ENCODE results near the gene PTGR2.
"Not testable (repeated sequence)": the region's sequence is repeated elsewhere in the genome, so short reads cannot be mapped to it uniquely, and the experiment has no call there.

The PTGR2 gene

GRCh38 chr14:73851567-73852382 lies at the start of gene PTGR2:
Gene PTGR2, plus strand, starts transcription at chr14:73851831. Its CDS starts 7,032 bp downstream, at chr14:73858863.
- peak; percentile 97 for DNase-seq

DNA sequence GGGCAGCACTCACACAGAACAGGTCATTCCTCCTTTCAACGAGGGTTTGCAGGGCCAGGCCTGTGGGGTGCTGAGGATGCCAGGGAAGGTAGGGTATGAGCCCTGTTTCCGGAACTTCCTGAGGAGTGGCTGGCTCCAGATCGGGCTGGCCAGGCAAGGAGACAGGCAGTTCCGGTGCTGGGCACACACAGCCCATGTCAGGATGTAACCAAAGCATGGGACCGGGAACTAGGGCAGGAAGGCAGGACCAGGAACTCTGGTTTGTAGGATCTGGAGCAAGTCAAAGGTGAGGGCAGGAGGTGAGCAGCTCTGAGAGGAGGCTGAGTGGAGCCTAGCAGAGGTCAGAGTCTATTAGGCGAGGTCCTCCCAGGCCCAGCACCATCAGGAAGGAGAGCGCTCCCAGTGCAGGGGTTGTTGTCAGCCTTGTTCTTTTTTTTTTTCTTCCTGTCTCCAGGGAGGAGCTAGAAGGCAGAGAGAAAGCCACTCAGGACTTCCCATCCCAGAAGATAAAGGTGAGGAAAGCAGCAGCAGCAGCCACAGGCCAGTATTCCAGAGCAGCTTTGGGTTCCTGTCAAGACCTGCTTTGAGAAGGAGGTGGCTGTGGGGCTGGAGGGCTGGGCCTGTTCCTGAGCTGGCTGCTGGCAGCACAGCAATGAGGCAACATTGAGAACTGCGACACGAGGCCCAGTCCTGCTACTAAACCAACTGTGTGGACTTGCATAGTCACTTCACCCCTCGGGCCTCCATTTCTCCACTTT lies 49.0 kb upstream of the PTGR2 start:
- DNase-seq = no peak

GRCh38 chr14:73804636-73805035 lies 47.0 kb upstream of the PTGR2 start:
- no peak for DNase-seq

DNA sequence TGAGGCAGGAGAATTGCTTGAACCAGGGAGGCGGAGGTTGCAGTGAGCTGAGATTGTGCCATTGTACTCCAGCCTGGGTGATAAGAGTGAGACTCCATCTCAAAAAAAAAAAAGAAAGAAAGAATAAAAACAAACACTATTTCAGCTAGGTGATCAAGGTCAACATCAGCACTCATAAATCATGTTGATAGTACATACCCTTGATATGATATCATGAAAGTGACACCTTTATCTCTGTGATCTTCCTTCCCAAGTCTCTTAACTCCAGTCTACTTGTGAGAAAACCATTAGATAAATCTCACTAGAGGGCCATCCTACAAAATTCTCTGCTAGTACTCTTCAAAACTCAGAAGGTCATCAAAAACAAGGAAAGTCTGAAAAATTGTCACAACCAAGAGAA lies 44.2 kb upstream of the PTGR2 start:
- DNase-seq = no peak

DNA sequence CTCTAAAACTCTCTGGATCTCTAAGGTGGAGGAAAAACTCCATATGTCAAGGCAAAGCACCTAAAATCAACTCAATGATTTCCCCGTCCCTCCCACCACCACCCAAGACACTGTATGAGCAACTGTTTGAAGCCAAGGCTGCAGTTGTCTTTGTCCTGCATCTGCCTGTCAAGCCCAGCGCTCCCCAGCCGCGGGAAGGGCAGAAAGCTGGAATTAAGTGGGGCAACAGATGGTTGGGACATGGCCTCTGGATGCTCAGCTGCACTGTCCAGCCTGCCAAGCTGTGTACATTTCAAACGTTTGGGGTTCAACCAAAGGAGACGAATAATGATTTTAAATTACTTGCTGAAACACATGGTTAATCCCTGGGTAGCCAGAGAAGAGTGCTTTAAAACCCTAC lies 42.2 kb upstream of the PTGR2 start:
- DNase-seq = no peak

DNA sequence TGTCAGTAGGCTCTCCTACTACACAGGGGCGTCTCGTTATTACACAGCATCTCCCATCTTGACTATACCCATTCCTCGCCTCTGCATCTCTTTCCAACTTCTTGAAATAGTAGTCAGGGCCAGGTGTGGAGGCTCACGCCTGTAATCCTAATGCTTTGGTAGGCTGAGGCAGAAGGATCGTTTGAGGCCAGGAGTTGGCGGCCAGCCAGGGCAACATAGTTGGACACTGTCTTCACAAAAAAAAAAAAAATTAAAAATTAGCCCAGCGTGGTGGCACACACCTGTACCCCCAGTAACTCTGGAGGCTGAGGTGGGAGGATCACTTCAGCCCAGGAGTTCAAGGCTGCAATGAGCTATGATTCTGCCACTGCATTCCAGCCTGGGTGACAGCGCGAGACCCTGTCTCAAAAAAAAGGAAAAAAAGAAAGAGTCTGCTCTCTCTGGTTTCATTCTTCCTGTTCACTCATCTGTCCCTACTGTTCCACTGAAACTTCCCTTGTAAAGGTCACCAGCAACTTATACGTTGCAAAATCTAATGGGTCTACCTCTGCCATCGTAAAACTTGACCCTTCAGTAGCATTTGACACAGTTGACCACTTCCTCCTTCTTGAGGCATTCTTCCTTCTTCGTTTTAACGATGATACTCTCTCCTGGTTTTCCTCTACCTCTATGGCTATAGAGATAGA lies 41.0 kb upstream of the PTGR2 start:
- DNase-seq = no peak

DNA sequence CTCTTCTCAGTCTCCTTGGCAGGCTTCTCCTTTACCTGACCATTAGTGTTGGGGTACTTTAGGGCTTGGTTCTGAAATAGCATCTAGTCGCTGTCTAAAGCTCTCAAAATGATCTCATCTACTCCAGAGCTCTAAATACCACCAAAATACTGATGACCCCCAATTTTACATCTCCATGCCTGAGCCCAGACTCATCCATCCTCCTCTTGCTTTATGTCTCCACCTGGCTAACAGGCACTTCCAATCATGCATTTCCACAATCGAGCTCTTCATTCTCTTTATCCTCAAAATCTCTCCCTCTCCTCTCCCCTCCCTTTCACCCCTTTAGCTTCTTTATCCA lies 40.5 kb upstream of the PTGR2 start:
- no peak for DNase-seq

- DNase-seq = no peak
Measured at GRCh38 chr14:73814153-73814552, 37.5 kb upstream of the PTGR2 start.

- DNase-seq = no peak
Measured at GRCh38 chr14:73815849-73816248, 35.8 kb upstream of the PTGR2 start.

GRCh38 chr14:73816393-73816816 lies 35.2 kb upstream of the PTGR2 start:
- DNase-seq = no peak

GRCh38 chr14:73817020-73817655 lies 34.5 kb upstream of the PTGR2 start:
- no peak for DNase-seq

GRCh38 chr14:73818821-73819220 lies 32.8 kb upstream of the PTGR2 start:
- no peak for DNase-seq

DNA sequence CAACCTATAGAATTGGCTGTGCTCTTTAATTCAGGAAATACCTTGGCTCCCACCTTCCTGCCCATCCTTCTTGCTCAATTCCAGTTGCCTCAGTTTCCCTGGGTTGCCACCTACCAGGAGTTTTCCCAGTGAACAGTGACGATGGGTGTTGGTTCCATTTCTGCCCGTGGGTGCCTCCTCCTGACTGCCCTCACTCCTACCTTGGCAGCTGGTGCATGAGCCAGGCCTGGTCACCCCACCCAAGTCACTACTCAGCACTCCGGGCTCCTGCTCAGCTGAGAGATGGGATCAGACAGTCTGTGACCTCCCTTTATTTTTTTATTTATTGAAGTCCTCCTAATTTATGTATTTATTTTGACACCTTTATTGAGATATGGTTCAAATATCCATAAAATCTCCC lies 31.0 kb upstream of the PTGR2 start:
- no peak for DNase-seq

GRCh38 chr14:73823339-73823885 lies 28.2 kb upstream of the PTGR2 start:
- no peak for DNase-seq

DNA sequence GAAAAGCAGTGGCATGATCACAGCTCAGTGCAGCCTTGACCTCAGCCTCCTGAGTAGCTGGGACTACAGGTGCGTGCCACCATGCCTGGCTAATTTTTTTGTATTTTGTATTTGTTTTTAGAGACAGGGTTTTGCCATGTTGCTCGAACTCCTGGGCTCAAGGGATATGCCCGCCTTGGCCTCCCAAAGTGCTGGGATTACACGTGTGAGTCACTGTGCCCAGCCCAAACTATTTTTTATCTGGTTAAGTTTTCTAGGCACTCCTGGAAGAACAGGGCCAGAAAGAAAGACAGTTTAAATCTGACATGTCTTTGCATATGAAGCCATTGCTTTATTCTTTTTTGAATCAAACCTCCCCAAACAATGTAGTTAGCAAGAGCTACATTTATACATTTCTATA lies 27.5 kb upstream of the PTGR2 start:
- no peak for DNase-seq

DNA sequence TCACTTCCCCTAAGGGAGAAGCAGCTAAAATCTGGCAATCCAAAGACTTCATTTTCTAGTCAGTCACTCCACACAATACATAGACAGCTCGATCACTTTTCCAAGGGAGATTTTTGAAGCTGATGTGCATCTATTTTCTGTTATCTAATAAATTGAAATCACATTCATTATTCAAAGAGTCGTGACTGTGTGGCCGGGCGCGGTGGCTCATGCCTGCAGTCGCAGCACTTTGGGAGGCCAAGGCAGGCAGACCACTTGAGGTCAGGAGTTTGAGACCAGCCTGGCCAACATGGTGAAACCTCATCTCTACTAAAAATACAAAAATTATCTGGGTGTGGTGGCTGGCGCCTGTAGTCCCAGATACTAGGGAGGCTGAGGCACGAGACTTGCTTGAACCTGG lies 27.1 kb upstream of the PTGR2 start:
- DNase-seq = no peak

DNA sequence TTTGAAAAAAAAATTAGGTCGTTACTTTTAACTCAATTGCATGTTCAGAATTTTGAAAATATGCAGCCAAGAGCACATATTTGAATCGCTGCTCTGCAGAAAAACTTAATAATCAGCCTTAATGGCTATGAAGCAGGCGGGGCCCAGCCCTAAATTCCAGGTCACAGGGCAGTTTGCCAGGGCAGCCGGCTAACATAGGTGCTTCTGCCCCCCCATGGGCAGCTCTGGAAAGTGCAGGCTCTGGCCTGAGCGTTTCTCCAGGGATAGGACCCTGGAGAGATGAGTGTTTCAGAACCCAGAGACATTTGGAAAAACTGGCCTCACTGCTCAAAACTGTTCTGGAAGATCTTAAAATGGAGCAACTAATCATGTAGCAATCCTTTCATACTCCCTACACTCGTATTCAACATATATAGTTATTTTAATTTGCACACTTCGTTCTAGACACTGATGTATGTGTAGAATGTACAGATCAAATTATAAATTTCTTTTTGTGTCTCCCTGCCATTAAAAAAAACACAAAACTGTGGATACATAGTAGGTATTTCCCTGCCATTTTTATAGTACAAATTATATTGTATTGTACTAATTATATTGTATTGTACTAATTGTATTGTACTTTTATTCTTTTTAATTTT lies 26.0 kb upstream of the PTGR2 start:
- DNase-seq = peak; percentile 89

GRCh38 chr14:73827190-73827589 lies 24.4 kb upstream of the PTGR2 start:
- DNase-seq = not testable (repeated sequence)

- DNase-seq = no peak
Measured at GRCh38 chr14:73829071-73829470, 22.6 kb upstream of the PTGR2 start.

DNA sequence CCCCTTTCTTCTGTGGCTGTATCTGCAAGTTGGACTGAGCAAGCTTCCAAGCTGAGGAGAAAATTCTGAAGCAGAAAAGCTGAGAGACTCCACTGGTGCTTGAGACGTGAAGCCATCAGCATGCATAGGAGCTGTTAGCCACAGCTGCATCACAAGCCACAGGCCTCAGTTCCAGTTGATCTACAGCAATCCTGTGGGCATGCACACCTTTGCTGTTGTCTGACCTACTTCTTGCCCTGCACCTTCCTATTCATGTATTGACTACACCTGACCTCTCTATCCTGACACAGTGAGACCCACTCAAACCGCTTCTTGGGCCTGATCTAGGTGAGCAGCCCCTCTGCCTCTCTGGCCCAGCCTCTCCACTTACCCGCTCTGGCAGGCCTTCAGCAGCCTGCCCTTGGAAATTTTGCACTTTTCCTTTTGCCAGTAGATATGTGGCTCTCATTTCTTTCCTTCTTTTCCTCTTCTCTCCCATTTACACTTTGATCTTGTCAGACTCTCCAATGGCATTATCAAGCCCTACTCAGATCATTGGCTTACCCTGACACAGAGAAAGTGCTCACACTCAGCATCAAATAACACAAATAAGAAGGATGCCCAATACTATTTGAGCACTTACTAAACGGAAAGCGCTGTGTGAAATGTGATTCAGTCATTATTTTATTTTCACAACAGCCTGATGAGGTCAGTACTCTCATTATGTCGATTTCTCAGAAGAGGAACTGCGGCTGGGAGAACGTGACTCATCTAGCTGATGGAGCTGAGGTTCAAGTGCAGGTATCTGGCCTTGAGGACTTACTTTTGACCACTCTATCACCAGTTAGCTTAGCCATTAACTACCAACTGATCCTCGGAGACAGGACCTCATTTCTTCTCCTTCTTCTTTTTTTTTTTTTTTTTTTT lies 21.9 kb upstream of the PTGR2 start:
- DNase-seq = no peak

DNA sequence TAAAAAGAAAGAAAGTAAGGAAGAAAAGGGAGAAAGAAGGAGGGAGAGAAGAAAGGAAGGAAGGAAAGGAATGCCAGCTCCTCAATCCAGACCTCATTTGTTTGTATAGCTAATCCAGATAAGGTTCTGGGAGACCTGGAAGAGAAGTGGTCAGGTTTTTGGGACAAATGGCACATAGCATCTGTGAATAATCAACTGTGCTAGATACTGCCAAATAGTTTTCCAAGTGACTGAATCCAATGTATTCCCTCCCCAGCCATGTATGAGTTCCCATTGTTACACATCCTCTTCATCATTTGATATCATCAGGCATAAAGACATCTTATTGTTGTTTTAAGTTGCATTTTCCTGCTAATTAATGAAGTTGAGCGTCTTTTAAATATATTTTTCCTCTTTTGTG lies 18.6 kb upstream of the PTGR2 start:
- DNase-seq = no peak

Data from DMS79 treated with DMSO at 0.1 percent for 48 hours (cell line).